ENCODE results near the gene IL1R1.

DNA sequence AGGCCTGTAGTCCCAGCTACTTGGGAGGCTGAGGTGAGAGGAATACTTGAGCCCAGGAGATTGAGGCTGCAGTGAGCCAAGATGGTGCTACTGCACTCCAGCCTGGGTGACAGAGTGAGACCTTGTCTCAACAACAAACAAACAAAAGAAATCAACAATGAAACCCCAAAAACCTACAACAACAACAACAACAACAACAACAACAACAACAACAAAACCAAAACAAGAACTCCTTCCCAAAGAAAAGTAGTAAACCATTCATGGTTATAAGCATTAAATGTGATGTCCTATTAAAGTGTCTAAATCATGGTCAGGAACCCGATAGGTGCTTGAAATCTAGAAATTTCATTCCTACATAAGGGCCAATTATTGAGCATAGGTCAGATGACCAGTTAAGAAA lies 13.5 kb upstream of the IL1R1 start:
- TF ChIP-seq POLR2A (IDR thresholded peaks at IDR 0.05; ENCODE audit: low read depth, low read length) (no peak), POLR2AphosphoS5 (IDR thresholded peaks at IDR 0.05; ENCODE audit: low read depth, low read length) (no peak), TAF1 (IDR thresholded peaks at IDR 0.05; ENCODE audit: low read depth, low read length) (no peak), PAX5 (IDR thresholded peaks at IDR 0.05; ENCODE audit: insufficient read depth, low read length, severe bottlenecking) (no peak), SPI1 (IDR thresholded peaks at IDR 0.05; ENCODE audit: low read depth, low read length) (no peak)

Measured in GM12891 (cell line).